ENCODE measurements around the gene ADAMTS8. TPM values are rescaled to one million over a fixed set of nuclear protein-coding genes. Genes with fewer than 3 reads are reported as not detected.

ADAMTS8 gene
- polyA plus RNA-seq, 1 of the 3 experiments (the other 2 are of a cell fraction) = not detected

DNA sequence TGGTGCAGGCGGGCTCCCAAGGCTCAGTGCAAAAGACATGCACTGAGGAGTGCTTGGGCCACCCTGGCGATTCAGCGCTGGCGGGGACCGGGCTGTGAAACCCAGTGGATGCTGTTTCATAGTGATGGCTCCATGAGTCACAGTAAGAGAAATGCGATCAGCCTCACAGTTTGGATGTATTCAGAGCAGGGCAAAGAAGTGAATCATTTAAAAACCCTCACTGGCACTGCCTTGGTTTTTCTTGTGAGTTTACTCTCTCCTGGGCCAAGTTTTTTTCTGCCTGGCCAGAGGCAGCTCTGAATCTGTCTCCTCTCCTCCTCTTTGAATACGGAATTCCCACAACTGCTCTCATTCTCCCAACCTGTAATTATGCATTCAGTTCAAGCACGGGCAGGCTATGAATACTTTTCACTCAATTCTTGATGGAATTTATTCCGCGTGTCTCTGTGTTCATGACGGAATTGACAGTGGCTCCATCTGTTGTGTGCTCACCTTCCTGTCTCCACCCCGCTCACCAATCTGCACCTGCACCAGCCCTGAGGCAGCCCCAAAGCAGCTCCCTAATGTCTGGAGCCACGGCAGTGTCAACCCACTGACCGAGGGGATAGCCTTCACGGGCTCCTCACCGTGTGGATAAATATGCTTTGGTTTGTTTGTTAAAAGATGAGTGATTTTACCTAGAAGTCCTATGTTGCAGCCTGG is 14.9 kb downstream of the ADAMTS8 start:
- Histone ChIP-seq H3K36me3 (replicated peaks in 1 of 2; ENCODE audit: control insufficient read depth in 1 of 2, insufficient read depth in 2 of 2, low read length in 1 of 2) (no peaks in the 10 kb centered on the region), H4K20me1 (ENCODE audit: insufficient read depth) (no peaks in the 10 kb centered on the region), H3K9ac (no peak overlapping the region), H3K9me2 (no peaks in the 10 kb centered on the region), H3K4me3 (ENCODE audit: low read depth in 2 of 2, low read length in 1 of 2) (no peak overlapping the region), H3K79me2 (ENCODE audit: insufficient read depth) (no peaks in the 10 kb centered on the region), H3K4me1 (ENCODE audit: control insufficient read depth in 1 of 2, insufficient read depth in 2 of 2, low read depth in 1 of 2, low read length in 1 of 2) (no peaks in the 10 kb centered on the region), H2AFZ (ENCODE audit: low read depth) (no peak overlapping the region), H3K4me2 (peak overlapping the region; percentile 32; the same call in 1 of the 2 replicates), H3K27ac (ENCODE audit: low read depth in 2 of 2, low read length in 1 of 2) (peak overlapping the region in 1 of 2 experiments; percentile 56; a peak in 2 of 4 replicates), H3F3A (replicated peaks; ENCODE audit: insufficient read depth) (peaks cover 11% of the 10 kb centered on the region), H3K27me3 (ENCODE audit: insufficient read depth) (no peaks in the 10 kb centered on the region), H3K9me3 (no peaks in the 10 kb centered on the region)
- ChIA-PET CTCF (interaction anchor here (1.1 kb wide), 1 partner anchor 21 kb away, joined by 3 read pairs; no protein-coding TSS in a partner anchor), POLR2A (interaction anchor here (0.6 kb wide), 1 partner anchor 132 kb away, joined by 3 read pairs; no protein-coding TSS in a partner anchor)
- no peak for TF ChIP-seq FOXM1 (IDR thresholded peaks at IDR 0.05; ENCODE audit: low read depth)
- peak; percentile 86 for TF ChIP-seq JUND (IDR thresholded peaks at IDR 0.05)
- peak; percentile 76 for TF ChIP-seq NFIC (IDR thresholded peaks at IDR 0.05; ENCODE audit: borderline replicate concordance)
- no peak for TF ChIP-seq RFX5 (IDR thresholded peaks at IDR 0.05; ENCODE audit: low read length)
- no peak for TF ChIP-seq NRF1 (IDR thresholded peaks at IDR 0.05; ENCODE audit: low read depth, low read length)
- TF ChIP-seq, protein P1, sequence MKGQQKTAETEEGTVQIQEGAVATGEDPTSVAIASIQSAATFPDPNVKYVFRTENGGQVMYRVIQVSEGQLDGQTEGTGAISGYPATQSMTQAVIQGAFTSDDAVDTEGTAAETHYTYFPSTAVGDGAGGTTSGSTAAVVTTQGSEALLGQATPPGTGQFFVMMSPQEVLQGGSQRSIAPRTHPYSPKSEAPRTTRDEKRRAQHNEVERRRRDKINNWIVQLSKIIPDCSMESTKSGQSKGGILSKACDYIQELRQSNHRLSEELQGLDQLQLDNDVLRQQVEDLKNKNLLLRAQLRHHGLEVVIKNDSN (IDR thresholded peaks at IDR 0.05; ENCODE audit: borderline replicate concordance, low read depth) = peak; percentile 30; the same call in 1 of the 2 replicates
- no peak for TF ChIP-seq YY1 (IDR thresholded peaks at IDR 0.05; ENCODE audit: low read depth)
- TF ChIP-seq, protein P2, sequence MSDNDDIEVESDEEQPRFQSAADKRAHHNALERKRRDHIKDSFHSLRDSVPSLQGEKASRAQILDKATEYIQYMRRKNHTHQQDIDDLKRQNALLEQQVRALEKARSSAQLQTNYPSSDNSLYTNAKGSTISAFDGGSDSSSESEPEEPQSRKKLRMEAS (IDR thresholded peaks at IDR 0.05; ENCODE audit: low read depth) = peak; percentile 42; the same call in 1 of the 2 replicates
- TF ChIP-seq FOXJ3 (CRISPR knock-in tag; IDR thresholded peaks at IDR 0.05) = no peak
- peak; percentile 73 for TF ChIP-seq TCF12 (IDR thresholded peaks at IDR 0.05)
- TF ChIP-seq FOSL2 (IDR thresholded peaks at IDR 0.05; ENCODE audit: borderline replicate concordance, low read depth) = peak; percentile 92
- peak in 1 of 2 experiments; percentile 38; a peak in 1 of 4 replicates for TF ChIP-seq EP300 (IDR thresholded peaks at IDR 0.05; ENCODE audit: borderline replicate concordance in 1 of 2, low read depth in 1 of 2, low read length in 1 of 2)
- TF ChIP-seq, protein P3, sequence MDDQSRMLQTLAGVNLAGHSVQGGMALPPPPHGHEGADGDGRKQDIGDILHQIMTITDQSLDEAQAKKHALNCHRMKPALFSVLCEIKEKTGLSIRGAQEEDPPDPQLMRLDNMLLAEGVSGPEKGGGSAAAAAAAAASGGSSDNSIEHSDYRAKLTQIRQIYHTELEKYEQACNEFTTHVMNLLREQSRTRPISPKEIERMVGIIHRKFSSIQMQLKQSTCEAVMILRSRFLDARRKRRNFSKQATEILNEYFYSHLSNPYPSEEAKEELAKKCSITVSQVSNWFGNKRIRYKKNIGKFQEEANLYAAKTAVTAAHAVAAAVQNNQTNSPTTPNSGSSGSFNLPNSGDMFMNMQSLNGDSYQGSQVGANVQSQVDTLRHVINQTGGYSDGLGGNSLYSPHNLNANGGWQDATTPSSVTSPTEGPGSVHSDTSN (IDR thresholded peaks at IDR 0.05) = peak; percentile 61
- 62% methylated on average over 16 of the region's 16 CpGs for WGBS (ENCODE audit: low lambda C conversion rate)
- DNase-seq = no peak

DNA sequence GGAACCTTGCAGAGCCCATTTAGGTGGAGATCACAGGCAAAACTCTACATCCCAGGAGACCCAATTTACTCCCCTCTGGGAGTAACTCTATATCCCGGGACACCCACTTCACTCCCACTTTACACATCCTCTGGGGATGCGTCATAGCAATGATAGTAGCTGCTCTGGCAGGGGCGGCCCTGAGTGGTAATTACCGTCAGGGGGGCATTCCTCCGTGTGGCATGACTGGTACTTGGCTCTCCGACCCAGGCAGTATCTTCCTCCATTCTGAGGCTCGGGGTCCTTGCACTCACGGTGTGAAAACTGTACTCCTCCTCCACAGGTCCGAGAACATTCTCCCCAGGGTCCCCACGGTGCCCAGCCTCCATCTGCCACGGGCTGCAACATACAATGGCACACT is 17.2 kb downstream of the ADAMTS8 start:
- H3K4me1 ChIP-seq (ENCODE audit: control insufficient read depth in 1 of 2, insufficient read depth in 2 of 2, low read depth in 1 of 2, low read length in 1 of 2) = no peaks in the 10 kb centered on the region
- DNase-seq = no peak
- ChIA-PET POLR2A (no interaction called here), CTCF (no interaction called here)
- H3K27ac ChIP-seq (ENCODE audit: low read depth in 2 of 2, low read length in 1 of 2) = no peak overlapping the region
- TF ChIP-seq FOXJ3 (CRISPR knock-in tag; IDR thresholded peaks at IDR 0.05) = no peak
- no peak for TF ChIP-seq SIN3A (IDR thresholded peaks at IDR 0.05; ENCODE audit: borderline replicate concordance, low read depth, low read length)
- TF ChIP-seq FOSL2 (IDR thresholded peaks at IDR 0.05; ENCODE audit: borderline replicate concordance, low read depth) = no peak
- TF ChIP-seq RFX5 (IDR thresholded peaks at IDR 0.05; ENCODE audit: low read length) = no peak
- no peak for TF ChIP-seq CHD2 (IDR thresholded peaks at IDR 0.05; ENCODE audit: low read length, partially characterized antibody)
- TF ChIP-seq TCF12 (IDR thresholded peaks at IDR 0.05) = no peak
- no peak for TF ChIP-seq FOXM1 (IDR thresholded peaks at IDR 0.05; ENCODE audit: low read depth)
- no peaks in the 10 kb centered on the region for H4K20me1 ChIP-seq (ENCODE audit: insufficient read depth)
- H3K79me2 ChIP-seq (ENCODE audit: insufficient read depth) = no peaks in the 10 kb centered on the region
- H3K9ac ChIP-seq = no peak overlapping the region
- no peaks in the 10 kb centered on the region for H3K9me3 ChIP-seq
- H3K27me3 ChIP-seq (ENCODE audit: insufficient read depth) = no peaks in the 10 kb centered on the region
- no peak overlapping the region for H3K4me3 ChIP-seq (ENCODE audit: low read depth in 2 of 2, low read length in 1 of 2)
- no peak overlapping the region for H2AFZ ChIP-seq (ENCODE audit: low read depth)
- peaks cover 11% of the 10 kb centered on the region for H3F3A ChIP-seq (replicated peaks; ENCODE audit: insufficient read depth)
- no peak overlapping the region for H3K4me2 ChIP-seq
- no peaks in the 10 kb centered on the region for H3K9me2 ChIP-seq
- WGBS (ENCODE audit: low lambda C conversion rate) = 78% methylated on average over 5 of the region's 11 CpGs
- H3K36me3 ChIP-seq (replicated peaks in 1 of 2; ENCODE audit: control insufficient read depth in 1 of 2, insufficient read depth in 2 of 2, low read length in 1 of 2) = no peaks in the 10 kb centered on the region
